ENCODE measurements around the gene NCAM1.

NCAM1 gene

DNA sequence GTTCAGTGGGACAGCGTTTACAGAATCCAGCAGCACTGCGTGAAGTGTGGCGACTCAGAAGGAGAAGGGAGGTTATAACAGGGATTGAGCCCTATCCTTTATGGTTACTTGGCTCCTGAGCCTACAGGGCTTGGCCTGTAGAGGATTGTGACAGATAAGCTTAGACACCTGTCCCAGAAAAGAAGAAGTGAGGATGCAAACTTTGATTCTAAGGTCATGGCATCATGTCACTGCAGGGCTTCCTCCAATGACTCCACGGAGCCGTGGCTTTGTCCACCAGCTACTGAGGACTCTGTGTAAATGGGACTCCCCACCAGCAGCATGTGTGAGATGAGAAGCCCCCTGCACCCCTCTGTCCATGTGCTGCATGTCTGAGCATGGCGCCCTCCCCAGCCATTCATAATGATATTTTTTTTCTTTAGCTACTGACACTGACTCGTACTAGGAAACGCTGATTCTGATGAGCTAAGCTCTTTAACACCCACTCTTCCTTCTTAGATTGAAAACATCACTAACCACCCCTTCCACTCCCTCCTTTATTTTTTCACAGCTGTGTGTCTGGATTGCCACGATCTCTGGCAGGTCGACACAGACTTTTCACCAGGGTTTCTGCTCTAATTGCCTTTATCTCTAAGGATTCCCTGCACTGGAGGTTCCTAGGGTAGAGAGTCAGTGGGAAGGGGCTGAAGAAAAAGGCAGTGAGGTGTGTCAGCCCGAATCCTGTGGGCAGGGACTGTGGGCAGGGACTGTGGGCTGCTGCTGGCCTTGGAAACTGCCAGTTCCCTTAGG lies 287.7 kb downstream of the NCAM1 start:
- no peak for DNase-seq (ENCODE audit: low read depth in 2 of 2, low spot score in 1 of 2)

GRCh38 chr11:113249491-113249763 lies 288.2 kb downstream of the NCAM1 start:
- no peak for DNase-seq (ENCODE audit: low read depth in 2 of 2, low spot score in 1 of 2)

DNA sequence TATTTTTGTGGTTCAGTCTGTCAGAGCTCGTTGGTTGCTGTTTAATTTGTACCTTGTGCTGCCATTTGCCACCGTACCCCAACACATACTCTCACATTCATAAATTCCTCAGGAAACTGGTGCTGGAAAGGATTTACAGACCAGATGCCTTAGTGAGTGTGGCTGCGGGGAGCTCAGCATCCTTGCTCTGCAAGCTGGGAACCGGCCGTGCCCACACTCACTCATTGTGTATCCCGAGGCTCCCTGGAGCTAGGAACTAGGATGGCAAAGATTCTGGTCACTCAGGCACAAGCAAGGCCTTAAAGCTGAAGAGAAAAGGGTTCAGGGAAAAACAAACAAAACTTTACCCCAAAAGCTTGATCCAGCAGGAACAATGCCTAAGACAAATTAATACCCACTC lies 288.6 kb downstream of the NCAM1 start:
- DNase-seq (ENCODE audit: low read depth in 2 of 2, low spot score in 1 of 2): no peak

GRCh38 chr11:113251281-113251680 lies 290.1 kb downstream of the NCAM1 start:
- DNase-seq (ENCODE audit: low read depth in 2 of 2, low spot score in 1 of 2): no peak

GRCh38 chr11:113253406-113253805 lies 292.2 kb downstream of the NCAM1 start:
- DNase-seq (ENCODE audit: low read depth in 2 of 2, low spot score in 1 of 2): no peak

DNA sequence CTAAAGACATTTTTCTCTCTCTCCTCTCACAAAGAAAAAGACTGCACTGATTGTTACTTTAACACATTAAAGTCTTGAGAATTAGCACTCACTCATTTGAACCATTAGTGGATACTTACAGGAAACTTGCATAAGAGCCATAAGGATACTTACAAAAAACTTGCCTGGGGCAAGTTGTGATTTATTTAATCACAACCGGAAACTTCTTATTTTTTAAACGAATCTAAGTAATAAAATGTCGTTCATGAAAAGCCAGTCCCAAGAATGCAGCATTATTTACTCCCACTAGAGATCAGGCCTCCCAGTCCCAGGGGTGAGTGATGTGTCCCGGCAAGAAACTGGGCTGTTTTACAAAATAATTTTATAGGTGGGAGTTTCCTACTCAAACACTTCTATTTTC lies 293.9 kb downstream of the NCAM1 start:
- no peak for DNase-seq (ENCODE audit: low read depth in 2 of 2, low spot score in 1 of 2)

- DNase-seq (ENCODE audit: low read depth in 2 of 2, low spot score in 1 of 2): no peak
Measured at GRCh38 chr11:113255741-113256140, 294.5 kb downstream of the NCAM1 start.

GRCh38 chr11:113256431-113257202 lies 295.4 kb downstream of the NCAM1 start:
- no peak for DNase-seq (ENCODE audit: low read depth in 2 of 2, low spot score in 1 of 2)

DNA sequence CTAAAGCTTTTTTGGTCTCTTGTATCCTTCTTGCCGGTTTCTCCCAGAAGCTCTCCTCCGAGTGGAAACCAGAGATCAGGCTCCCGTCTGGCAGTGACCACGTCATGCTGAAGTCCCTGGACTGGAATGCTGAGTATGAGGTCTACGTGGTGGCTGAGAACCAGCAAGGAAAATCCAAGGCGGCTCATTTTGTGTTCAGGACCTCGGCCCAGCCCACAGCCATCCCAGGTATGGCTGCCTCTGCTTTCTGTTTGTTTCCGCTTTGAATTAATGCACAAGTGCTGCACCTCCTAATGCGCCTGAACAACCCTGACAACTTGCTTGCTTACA lies 298.8 kb downstream of the NCAM1 start:
- DNase-seq (ENCODE audit: low read depth in 2 of 2, low spot score in 1 of 2): no peak

- DNase-seq (ENCODE audit: low read depth in 2 of 2, low spot score in 1 of 2): no peak
Measured at GRCh38 chr11:113260541-113260940, 299.3 kb downstream of the NCAM1 start.

GRCh38 chr11:113261709-113262475 lies 300.7 kb downstream of the NCAM1 start:
- no peak for DNase-seq (ENCODE audit: low read depth in 2 of 2, low spot score in 1 of 2)

GRCh38 chr11:113262594-113262993 lies 301.4 kb downstream of the NCAM1 start:
- DNase-seq (ENCODE audit: low read depth in 2 of 2, low spot score in 1 of 2): no peak

- DNase-seq (ENCODE audit: low read depth in 2 of 2, low spot score in 1 of 2): no peak
Measured at GRCh38 chr11:113263458-113264259, 302.4 kb downstream of the NCAM1 start.

- no peak for DNase-seq (ENCODE audit: low read depth in 2 of 2, low spot score in 1 of 2)
Measured at GRCh38 chr11:113265362-113265761, 304.1 kb downstream of the NCAM1 start.

DNA sequence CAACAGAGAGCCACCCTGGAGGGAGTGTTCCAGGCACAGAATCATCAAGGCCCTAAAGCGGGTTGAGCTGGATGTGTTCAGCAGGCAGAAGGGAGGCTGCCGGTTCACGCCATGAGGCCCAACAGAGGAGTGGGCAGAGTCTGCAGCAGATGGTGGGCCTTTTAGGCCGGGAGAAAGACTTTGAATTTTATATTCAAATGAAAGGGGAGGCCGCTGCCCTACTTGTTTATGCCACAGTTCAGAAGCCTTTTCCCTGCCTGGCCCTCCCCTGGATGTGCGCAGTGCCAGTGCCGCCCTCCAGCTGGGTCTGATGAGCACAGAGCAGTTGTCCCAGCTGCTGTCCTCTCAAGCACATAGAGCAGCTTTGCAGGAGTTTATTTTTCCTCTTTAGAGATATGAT lies 306.3 kb downstream of the NCAM1 start:
- no peak for DNase-seq (ENCODE audit: low read depth in 2 of 2, low spot score in 1 of 2)

DNA sequence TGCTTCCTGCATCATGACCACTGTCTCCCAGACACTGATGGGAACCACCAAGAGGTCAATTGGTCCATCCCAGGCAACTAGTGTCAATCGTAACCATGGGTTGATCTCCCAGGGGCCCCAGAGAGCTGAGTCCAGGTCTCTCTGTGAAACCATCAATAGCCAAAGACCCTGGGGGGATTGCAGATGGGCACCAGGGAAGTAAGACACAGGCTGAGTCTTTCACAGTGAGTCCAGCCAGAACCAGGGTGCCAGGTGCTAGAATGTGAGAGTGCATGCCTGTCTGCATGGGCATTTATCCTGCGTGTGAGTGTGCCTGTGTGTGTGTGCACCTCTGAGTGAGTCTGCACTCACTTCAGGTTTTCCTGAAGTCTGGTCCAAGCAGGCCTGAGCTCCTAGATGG lies 307.9 kb downstream of the NCAM1 start:
- no peak for DNase-seq (ENCODE audit: low read depth in 2 of 2, low spot score in 1 of 2)

- no peak for DNase-seq (ENCODE audit: low read depth in 2 of 2, low spot score in 1 of 2)
Measured at GRCh38 chr11:113269636-113270035, 308.4 kb downstream of the NCAM1 start.

- no peak for DNase-seq (ENCODE audit: low read depth in 2 of 2, low spot score in 1 of 2)
Measured at GRCh38 chr11:113270080-113270479, 308.9 kb downstream of the NCAM1 start.

- DNase-seq (ENCODE audit: low read depth in 2 of 2, low spot score in 1 of 2): no peak
Measured at GRCh38 chr11:113271551-113272245, 310.5 kb downstream of the NCAM1 start.

DNA sequence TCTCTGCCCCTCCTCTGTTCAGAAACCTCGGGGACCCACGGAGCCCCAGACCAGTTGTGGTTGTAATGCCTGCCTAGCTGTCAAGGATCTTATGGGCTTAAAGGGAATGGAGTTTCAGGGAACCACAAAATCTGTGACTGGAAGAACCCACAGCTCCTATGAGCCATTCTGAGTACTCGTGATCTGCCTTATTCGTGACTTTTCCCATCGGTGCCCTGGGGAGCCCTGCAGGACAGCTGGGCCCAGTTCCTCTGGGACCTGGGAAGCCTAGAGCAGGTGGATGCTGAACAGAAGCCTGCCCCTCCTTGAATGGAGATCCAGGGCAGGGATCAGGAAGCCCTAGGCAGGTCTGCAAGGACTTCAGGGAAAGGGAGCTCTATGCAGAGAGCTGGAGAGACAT lies 311.1 kb downstream of the NCAM1 start:
- DNase-seq (ENCODE audit: low read depth in 2 of 2, low spot score in 1 of 2): no peak
